Mucosa of rectum (tissue), 2 donors: ENCODE results near the gene TMEM191C.
"Not testable (repeated sequence)": the region's sequence is repeated elsewhere in the genome, so short reads cannot be mapped to it uniquely, and the experiment has no call there.

ENCODE experiments used
- H3K27ac ChIP-seq, 2 donors: one replicate each; pipeline ENCODE4 v1.7.0; 2013; ENCODE audit warnings: inconsistent platforms in 2 of 2, low read depth in 2 of 2, low read length in 2 of 2
- H3K27me3 ChIP-seq, 2 donors: one replicate each; pipeline ENCODE4 v1.7.0; 2013; ENCODE audit warnings: low read length in 2 of 2; ENCODE audit not compliant: control insufficient read depth in 2 of 2, insufficient read depth in 2 of 2
- H3K36me3 ChIP-seq, 2 donors: one replicate each; pipeline ENCODE4 v1.7.0; 2013; ENCODE audit warnings: low read length in 2 of 2; ENCODE audit not compliant: control insufficient read depth in 2 of 2, insufficient read depth in 2 of 2
- H3K4me1 ChIP-seq, 2 donors: one replicate each; pipeline ENCODE4 v1.7.0; 2013; ENCODE audit warnings: low read length in 2 of 2, mild to moderate bottlenecking in 1 of 2; ENCODE audit not compliant: control insufficient read depth in 2 of 2, insufficient read depth in 2 of 2
- H3K4me3 ChIP-seq, 2 donors: one replicate each; pipeline ENCODE4 v1.7.0; 2013; ENCODE audit warnings: low read length in 2 of 2
- H3K9ac ChIP-seq, 2 donors: one replicate each; pipeline ENCODE4 v1.7.0; 2013; ENCODE audit warnings: low read length in 2 of 2, low read depth in 1 of 2, mild to moderate bottlenecking in 1 of 2
- H3K9me3 ChIP-seq, 2 donors: one replicate each; pipeline ENCODE4 v1.7.0; 2013; ENCODE audit warnings: low read length in 2 of 2; ENCODE audit not compliant: control insufficient read depth in 2 of 2
- donor health status: healthy.
- donor health status: Normal muscosa, but diverticular disease.

Gene TMEM191C

GRCh38 chr22:21467337-21468193 lies at the start of gene TMEM191C:
TSS of gene TMEM191C (plus strand) at chr22:21467387. CDS start at chr22:21467460, 73 bp downstream.
- peak within 1 kb of the TSS; percentile 50 to 52 for H3K4me3 ChIP-seq
- H3K27me3 ChIP-seq, H3K9me3 ChIP-seq, H3K9ac ChIP-seq, H3K36me3 ChIP-seq, H3K4me1 ChIP-seq: not testable (repeated sequence)
- peak within 1 kb of the TSS; percentile 58 to 80 for H3K27ac ChIP-seq

GRCh38 chr22:21417853-21418252 lies 49.3 kb upstream of the TMEM191C start:
- peak overlapping the region in 1 of 2 donors; percentile 43 for H3K4me3 ChIP-seq
- H3K27me3 ChIP-seq, H3K4me1 ChIP-seq, H3K36me3 ChIP-seq, H3K27ac ChIP-seq, H3K9ac ChIP-seq, H3K9me3 ChIP-seq: not testable (repeated sequence)

- H3K4me3 ChIP-seq, H3K27me3 ChIP-seq, H3K27ac ChIP-seq, H3K9me3 ChIP-seq, H3K4me1 ChIP-seq, H3K36me3 ChIP-seq, H3K9ac ChIP-seq: not testable (repeated sequence)
Observed at GRCh38 chr22:21418974-21419638, 48.1 kb upstream of the TMEM191C start.

- H3K4me3 ChIP-seq, H3K27me3 ChIP-seq, H3K27ac ChIP-seq, H3K36me3 ChIP-seq, H3K9ac ChIP-seq, H3K4me1 ChIP-seq, H3K9me3 ChIP-seq: not testable (repeated sequence)
Observed at GRCh38 chr22:21420180-21420763, 46.9 kb upstream of the TMEM191C start.

- H3K27ac ChIP-seq, H3K4me1 ChIP-seq, H3K27me3 ChIP-seq, H3K36me3 ChIP-seq, H3K9me3 ChIP-seq, H3K9ac ChIP-seq, H3K4me3 ChIP-seq: not testable (repeated sequence)
Observed at GRCh38 chr22:21424084-21424709, 43.0 kb upstream of the TMEM191C start.

- H3K9me3 ChIP-seq, H3K36me3 ChIP-seq, H3K4me3 ChIP-seq, H3K27me3 ChIP-seq, H3K4me1 ChIP-seq, H3K27ac ChIP-seq, H3K9ac ChIP-seq: not testable (repeated sequence)
Observed at GRCh38 chr22:21434378-21435233, 32.6 kb upstream of the TMEM191C start.

GRCh38 chr22:21435998-21436810 lies 31.0 kb upstream of the TMEM191C start:
- H3K27me3 ChIP-seq, H3K9me3 ChIP-seq, H3K9ac ChIP-seq, H3K27ac ChIP-seq, H3K4me3 ChIP-seq, H3K4me1 ChIP-seq, H3K36me3 ChIP-seq: not testable (repeated sequence)

GRCh38 chr22:21438013-21438412 lies 29.2 kb upstream of the TMEM191C start:
- H3K27me3 ChIP-seq, H3K36me3 ChIP-seq, H3K4me1 ChIP-seq, H3K9me3 ChIP-seq, H3K27ac ChIP-seq, H3K9ac ChIP-seq, H3K4me3 ChIP-seq: not testable (repeated sequence)

GRCh38 chr22:21440018-21440636 lies 27.1 kb upstream of the TMEM191C start:
- not testable (repeated sequence) for H3K4me1 ChIP-seq, H3K36me3 ChIP-seq, H3K27me3 ChIP-seq

More at GRCh38 chr22:21440018-21440636, 27.1 kb upstream of the TMEM191C start:
- not testable (repeated sequence) for H3K27ac ChIP-seq, H3K9ac ChIP-seq, H3K9me3 ChIP-seq, H3K4me3 ChIP-seq
